ENCODE measurements around the gene MYO16.

The MYO16 gene

GRCh38 chr13:108813587-108814170 lies 184.3 kb downstream of the MYO16 start:
- DNase-seq, result no peak

- DNase-seq, result no peak
Observed at GRCh38 chr13:108816375-108816774, 187.0 kb downstream of the MYO16 start.

- no peak for DNase-seq
Observed at GRCh38 chr13:108827646-108828045, 198.2 kb downstream of the MYO16 start.

- DNase-seq, result no peak
Observed at GRCh38 chr13:108828086-108828815, 198.8 kb downstream of the MYO16 start.

GRCh38 chr13:108830916-108831315 lies 201.5 kb downstream of the MYO16 start:
- no peak for DNase-seq

GRCh38 chr13:108833531-108833930 lies 204.1 kb downstream of the MYO16 start:
- no peak for DNase-seq

- no peak for DNase-seq
Observed at GRCh38 chr13:108834193-108834592, 204.8 kb downstream of the MYO16 start.

- no peak for DNase-seq
Observed at GRCh38 chr13:108835083-108835482, 205.7 kb downstream of the MYO16 start.

- DNase-seq, result no peak
Observed at GRCh38 chr13:108850691-108851090, 221.3 kb downstream of the MYO16 start.

GRCh38 chr13:108851660-108852059 lies 222.2 kb downstream of the MYO16 start:
- no peak for DNase-seq

- DNase-seq, result no peak
Observed at GRCh38 chr13:108853031-108853430, 223.6 kb downstream of the MYO16 start.

- no peak for DNase-seq
Observed at GRCh38 chr13:108855737-108856387, 226.5 kb downstream of the MYO16 start.

GRCh38 chr13:108858676-108859075 lies 229.3 kb downstream of the MYO16 start:
- DNase-seq, result no peak

- no peak for DNase-seq
Observed at GRCh38 chr13:108859197-108860012, 230.0 kb downstream of the MYO16 start.

- no peak for DNase-seq
Observed at GRCh38 chr13:108860418-108860817, 231.0 kb downstream of the MYO16 start.

- no peak for DNase-seq
Observed at GRCh38 chr13:108877300-108877699, 247.9 kb downstream of the MYO16 start.

GRCh38 chr13:108878732-108879131 lies 249.3 kb downstream of the MYO16 start:
- DNase-seq, result no peak

- DNase-seq, result no peak
Observed at GRCh38 chr13:108889324-108889984, 260.0 kb downstream of the MYO16 start.

GRCh38 chr13:108895220-108895704 lies 265.9 kb downstream of the MYO16 start:
- no peak for DNase-seq

GRCh38 chr13:108897955-108898354 lies 268.5 kb downstream of the MYO16 start:
- DNase-seq, result no peak

GRCh38 chr13:108902405-108903155 lies 273.2 kb downstream of the MYO16 start:
- DNase-seq, result no peak

GRCh38 chr13:108903613-108904012 lies 274.2 kb downstream of the MYO16 start:
- DNase-seq, result no peak

Measured in bone marrow (tissue), 2 donors.